ENCODE data around the gene MDM4. TPM values are rescaled to one million over a fixed set of nuclear protein-coding genes. Genes with fewer than 3 reads are reported as not detected.

MDM4 gene
- polyA plus RNA-seq, 4 donors, result 4.1 to 38.5 (median 6.6) TPM

- no peak overlapping the region for H3K4me3 ChIP-seq (ENCODE audit: low read depth in 1 of 3, low read length in 3 of 3)
- no peaks in the 10 kb centered on the region for H3K4me1 ChIP-seq (ENCODE audit: control insufficient read depth in 3 of 3, insufficient read depth in 2 of 3, low read depth in 1 of 3, low read length in 2 of 3)
- no peak overlapping the region for H3K27ac ChIP-seq (ENCODE audit: low read depth in 1 of 3, low read length in 2 of 3)
- H3K9me3 ChIP-seq (ENCODE audit: control insufficient read depth in 2 of 2, insufficient read depth in 1 of 2, low read depth in 1 of 2, low read length in 1 of 2), result no peaks in the 10 kb centered on the region
- FAIRE-seq, result no peak
- peaks cover 0 to 2% (median 0%) of the 10 kb centered on the region in 3 donors for H3K27me3 ChIP-seq (ENCODE audit: control insufficient read depth in 3 of 3, insufficient read depth in 3 of 3, low read length in 3 of 3)
- H3K36me3 ChIP-seq (ENCODE audit: control insufficient read depth in 3 of 3, insufficient read depth in 2 of 3, low read depth in 1 of 3, low read length in 3 of 3), result no peaks in the 10 kb centered on the region
- 64 to 73% (median 65%) methylated on average over 6 of the region's 6 CpGs for WGBS, 3 donors
- DNase-seq, result peak in 1 of 2 donors; percentile 51
These were observed 86.8 kb downstream of the MDM4 start for GRCh38 chr1:204602871-204603542.

GRCh38 chr1:204605791-204606190 lies 89.6 kb downstream of the MDM4 start:
- WGBS, 3 donors, result 65 to 75% (median 70%) methylated on average over 7 of the region's 7 CpGs
- Histone ChIP-seq H3K9me3 (ENCODE audit: control insufficient read depth in 2 of 2, insufficient read depth in 1 of 2, low read depth in 1 of 2, low read length in 1 of 2) (no peaks in the 10 kb centered on the region), H3K27me3 (ENCODE audit: control insufficient read depth in 3 of 3, insufficient read depth in 3 of 3, low read length in 3 of 3) (peaks cover 0 to 7% (median 0%) of the 10 kb centered on the region in 3 donors), H3K36me3 (ENCODE audit: control insufficient read depth in 3 of 3, insufficient read depth in 2 of 3, low read depth in 1 of 3, low read length in 3 of 3) (no peaks in the 10 kb centered on the region), H3K27ac (ENCODE audit: low read depth in 1 of 3, low read length in 2 of 3) (no peak overlapping the region), H3K4me3 (ENCODE audit: low read depth in 1 of 3, low read length in 3 of 3) (no peak overlapping the region), H3K4me1 (ENCODE audit: control insufficient read depth in 3 of 3, insufficient read depth in 2 of 3, low read depth in 1 of 3, low read length in 2 of 3) (no peaks in the 10 kb centered on the region)
- no peak for FAIRE-seq
- no peak for DNase-seq

Other genes with a start within 250 kb of the MDM4 start
- 10 to 100 TPM; 27.4 to 58.0 (median 38.3) TPM for gene PLEKHA6, start 156.5 kb upstream of the MDM4 start, polyA plus RNA-seq
- gene PPP1R15B, start 104.6 kb upstream of the MDM4 start, polyA plus RNA-seq, result 10 to 100 TPM in 2 of 4 donors, 1 to 10 TPM in 2; 9.4 to 48.1 (median 17.7) TPM
- gene PIK3C2B, start 21.6 kb upstream of the MDM4 start, polyA plus RNA-seq, result 10 to 100 TPM in 3 of 4 donors, 1 to 10 TPM in 1; 8.1 to 31.1 (median 17.5) TPM
- 1 to 10 TPM in 2 of 4 donors, not detected in 2; 3.0 to 3.1 TPM for gene LRRN2, start 169.3 kb downstream of the MDM4 start, polyA plus RNA-seq

Data from small intestine (tissue), 7 donors.